Measurements from ENCODE around the gene DACH1. TPM values are rescaled to one million over a fixed set of nuclear protein-coding genes. Genes with fewer than 3 reads are reported as not detected.

DACH1 gene
- total and polyA plus RNA-seq, 9 of the 15 experiments (the other 6 are each of a cell fraction or from before 2014, with no cell fraction given): 0.04 to 0.07 (median 0.04) TPM; not detected in 2

- Histone ChIP-seq H2AFZ (ENCODE audit: low read depth, low read length) (no peak overlapping the region), H3K27me3 (ENCODE audit: control insufficient read depth in 2 of 2, insufficient read depth in 2 of 2, low read length in 2 of 2) (no peaks in the 10 kb centered on the region), H3K36me3 (ENCODE audit: control insufficient read depth, insufficient read depth, low read length) (no peaks in the 10 kb centered on the region), H3K79me2 (ENCODE audit: control insufficient read depth, insufficient read depth, low read length) (no peaks in the 10 kb centered on the region), H3K9ac (ENCODE audit: insufficient read depth in 1 of 2, low read depth in 2 of 2, low read length in 2 of 2) (no peak overlapping the region), H3K4me1 (replicated peaks in 1 of 2; ENCODE audit: control insufficient read depth in 2 of 2, insufficient read depth in 2 of 2, low read length in 2 of 2) (no peaks in the 10 kb centered on the region), H3K27ac (ENCODE audit: extremely low read depth, low read depth, low read length) (no peak overlapping the region), H3K9me3 (replicated peaks; ENCODE audit: control insufficient read depth, insufficient read depth, low read depth, low read length) (no peaks in the 10 kb centered on the region), H4K20me1 (replicated peaks; ENCODE audit: control insufficient read depth, insufficient read depth, low read length) (no peaks in the 10 kb centered on the region), H3K4me3 (no peak overlapping the region), H3K9me1 (ENCODE audit: control insufficient read depth, insufficient read depth, low read length) (no peaks in the 10 kb centered on the region), H3K4me2 (ENCODE audit: insufficient read depth, low read length) (no peak overlapping the region)
- WGBS (ENCODE audit: insufficient coverage, low coverage, missing lambda C conversion rate): 1% methylated on average over 8 of the region's 8 CpGs
- BruUV-seq (replicated peaks): no TSS peak
- ChIA-PET POLR2A (no interaction called here), CTCF (ENCODE audit: low intra/inter-chr PET ratio) (no interaction called here)
- no peak for TF ChIP-seq HOXB6 (CRISPR knock-in tag; IDR thresholded peaks at IDR 0.05; ENCODE audit: borderline replicate concordance)
- no peak for DNase-seq (ENCODE audit: extremely low read depth in 1 of 4, low spot score in 3 of 4)
- intact Hi-C loops (cut with micrococcal nuclease) (no loop called here), in situ Hi-C loops (cut with MboI) (no loop called here)
- no peak for FAIRE-seq
- ATAC-seq: no peak
Observed at GRCh38 chr13:71827241-71827640, 39.8 kb downstream of the DACH1 start.

GRCh38 chr13:71820699-71821098, 46.3 kb downstream of the DACH1 start:
- ATAC-seq (no peak), DNase-seq (ENCODE audit: extremely low read depth in 1 of 4, low spot score in 3 of 4) (no peak), FAIRE-seq (no peak)
- Histone ChIP-seq H3K4me1 (replicated peaks in 1 of 2; ENCODE audit: control insufficient read depth in 2 of 2, insufficient read depth in 2 of 2, low read length in 2 of 2) (no peaks in the 10 kb centered on the region), H4K20me1 (replicated peaks; ENCODE audit: control insufficient read depth, insufficient read depth, low read length) (no peaks in the 10 kb centered on the region), H3K27me3 (ENCODE audit: control insufficient read depth in 2 of 2, insufficient read depth in 2 of 2, low read length in 2 of 2) (no peaks in the 10 kb centered on the region), H3K79me2 (ENCODE audit: control insufficient read depth, insufficient read depth, low read length) (no peaks in the 10 kb centered on the region), H2AFZ (ENCODE audit: low read depth, low read length) (no peak overlapping the region), H3K9ac (ENCODE audit: insufficient read depth in 1 of 2, low read depth in 2 of 2, low read length in 2 of 2) (no peak overlapping the region), H3K4me2 (ENCODE audit: insufficient read depth, low read length) (no peak overlapping the region), H3K27ac (ENCODE audit: extremely low read depth, low read depth, low read length) (no peak overlapping the region), H3K4me3 (no peak overlapping the region), H3K36me3 (ENCODE audit: control insufficient read depth, insufficient read depth, low read length) (no peaks in the 10 kb centered on the region), H3K9me1 (ENCODE audit: control insufficient read depth, insufficient read depth, low read length) (no peaks in the 10 kb centered on the region), H3K9me3 (replicated peaks; ENCODE audit: control insufficient read depth, insufficient read depth, low read depth, low read length) (no peaks in the 10 kb centered on the region)
- intact Hi-C loops (cut with micrococcal nuclease) (no loop called here), in situ Hi-C loops (cut with MboI) (no loop called here)
- POLR2A ChIA-PET: no interaction called here
- no TSS peak for BruUV-seq (replicated peaks)
- CTCF ChIA-PET (ENCODE audit: low intra/inter-chr PET ratio): no interaction called here
- TF ChIP-seq POLR2AphosphoS2 (IDR thresholded peaks at IDR 0.05; ENCODE audit: low read length) (no peak), ZNF124 (CRISPR knock-in tag; IDR thresholded peaks at IDR 0.05) (no peak), CREB1 (IDR thresholded peaks at IDR 0.05) (no peak), CREB1 (CRISPR knock-in tag; IDR thresholded peaks at IDR 0.05) (no peak)
- TF ChIP-seq, protein P1, sequence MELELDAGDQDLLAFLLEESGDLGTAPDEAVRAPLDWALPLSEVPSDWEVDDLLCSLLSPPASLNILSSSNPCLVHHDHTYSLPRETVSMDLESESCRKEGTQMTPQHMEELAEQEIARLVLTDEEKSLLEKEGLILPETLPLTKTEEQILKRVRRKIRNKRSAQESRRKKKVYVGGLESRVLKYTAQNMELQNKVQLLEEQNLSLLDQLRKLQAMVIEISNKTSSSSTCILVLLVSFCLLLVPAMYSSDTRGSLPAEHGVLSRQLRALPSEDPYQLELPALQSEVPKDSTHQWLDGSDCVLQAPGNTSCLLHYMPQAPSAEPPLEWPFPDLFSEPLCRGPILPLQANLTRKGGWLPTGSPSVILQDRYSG (tag; conservative IDR thresholded peaks at IDR 0.05; ENCODE audit: low read depth): no peak
- WGBS (ENCODE audit: insufficient coverage, low coverage, missing lambda C conversion rate): 0% methylated on average over 2 of the region's 3 CpGs

All from K562 (cell line).